ENCODE measurements around the gene FARS2. TPM values are rescaled to one million over a fixed set of nuclear protein-coding genes. Genes with fewer than 3 reads are reported as not detected.

Gene FARS2
- polyA plus RNA-seq, 1 donor (not counting 4 experiments of a cell fraction or from before 2014, with no cell fraction given), result 21.3 TPM

DNA sequence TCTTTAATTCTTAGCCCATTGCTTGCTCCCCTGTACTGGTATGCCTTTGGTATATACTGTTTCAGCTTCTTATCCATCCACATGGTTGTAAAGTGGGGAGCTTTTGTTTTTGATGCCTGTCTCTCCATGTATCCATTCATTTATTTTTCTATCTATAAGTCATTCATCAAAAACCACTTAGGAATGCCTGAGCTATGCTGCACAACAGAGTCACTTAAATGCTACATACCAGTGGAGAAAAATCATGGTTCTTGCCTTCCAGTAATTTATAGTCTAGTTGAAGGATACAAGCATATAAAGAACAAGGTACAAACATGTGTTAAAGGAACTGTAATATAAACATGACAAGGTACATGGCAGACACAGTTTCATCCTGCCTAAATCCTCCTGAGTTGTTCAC is 398.2 kb downstream of the FARS2 start:
- FAIRE-seq, result no peak
- no peaks in the 10 kb centered on the region for H3K79me2 ChIP-seq (ENCODE audit: control insufficient read depth, insufficient read depth, low read length)
- no peak for TF ChIP-seq EZH2 (IDR thresholded peaks at IDR 0.05; ENCODE audit: low read length)
- TF ChIP-seq, protein P1, sequence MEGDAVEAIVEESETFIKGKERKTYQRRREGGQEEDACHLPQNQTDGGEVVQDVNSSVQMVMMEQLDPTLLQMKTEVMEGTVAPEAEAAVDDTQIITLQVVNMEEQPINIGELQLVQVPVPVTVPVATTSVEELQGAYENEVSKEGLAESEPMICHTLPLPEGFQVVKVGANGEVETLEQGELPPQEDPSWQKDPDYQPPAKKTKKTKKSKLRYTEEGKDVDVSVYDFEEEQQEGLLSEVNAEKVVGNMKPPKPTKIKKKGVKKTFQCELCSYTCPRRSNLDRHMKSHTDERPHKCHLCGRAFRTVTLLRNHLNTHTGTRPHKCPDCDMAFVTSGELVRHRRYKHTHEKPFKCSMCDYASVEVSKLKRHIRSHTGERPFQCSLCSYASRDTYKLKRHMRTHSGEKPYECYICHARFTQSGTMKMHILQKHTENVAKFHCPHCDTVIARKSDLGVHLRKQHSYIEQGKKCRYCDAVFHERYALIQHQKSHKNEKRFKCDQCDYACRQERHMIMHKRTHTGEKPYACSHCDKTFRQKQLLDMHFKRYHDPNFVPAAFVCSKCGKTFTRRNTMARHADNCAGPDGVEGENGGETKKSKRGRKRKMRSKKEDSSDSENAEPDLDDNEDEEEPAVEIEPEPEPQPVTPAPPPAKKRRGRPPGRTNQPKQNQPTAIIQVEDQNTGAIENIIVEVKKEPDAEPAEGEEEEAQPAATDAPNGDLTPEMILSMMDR (optimal IDR thresholded peaks at IDR 0.05 in 1 of 3, IDR thresholded peaks at IDR 0.05 in 1 of 3, conservative IDR thresholded peaks at IDR 0.05 in 1 of 3; ENCODE audit: extremely low read depth in 1 of 3, insufficient read depth in 2 of 3, low read length in 3 of 3), result no peak
- dilution Hi-C loops (cut with MboI; ENCODE audit: extremely low pct_ligation_motif_present, low sequenced_read_pairs), result no loop called here
- no peak overlapping the region for H3K4me3 ChIP-seq (ENCODE audit: control insufficient read depth in 2 of 3, extremely low read depth in 1 of 3, insufficient read depth in 2 of 3, low read depth in 1 of 3, low read length in 3 of 3)
- H2AFZ ChIP-seq (ENCODE audit: control insufficient read depth, low read length), result no peak overlapping the region
- H3K27ac ChIP-seq (ENCODE audit: control insufficient read depth, insufficient read depth, low read length), result no peak overlapping the region
- H3K27me3 ChIP-seq (ENCODE audit: control insufficient read depth, extremely low read depth, insufficient read depth, low read length), result no peaks in the 10 kb centered on the region
- DNase-seq (ENCODE audit: low read depth, low spot score), result no peak
- no peaks in the 10 kb centered on the region for H4K20me1 ChIP-seq (ENCODE audit: control insufficient read depth, extremely low read depth, insufficient read depth, low read length)
- H3K4me2 ChIP-seq (ENCODE audit: control insufficient read depth, extremely low read depth, insufficient read depth, low read depth, low read length), result no peak overlapping the region
- H3K4me1 ChIP-seq (ENCODE audit: control insufficient read depth, extremely low read depth, insufficient read depth, low read length), result no peaks in the 10 kb centered on the region
- no peaks in the 10 kb centered on the region for H3K9me1 ChIP-seq (ENCODE audit: control insufficient read depth, extremely low read depth, insufficient read depth, low read length)
- H3K9ac ChIP-seq (ENCODE audit: control insufficient read depth, extremely low read depth, insufficient read depth, low read length), result no peak overlapping the region
- peaks cover 0 to 2% of the 10 kb centered on the region in 2 experiments for H3K36me3 ChIP-seq (ENCODE audit: control insufficient read depth in 2 of 2, extremely low read depth in 1 of 2, insufficient read depth in 2 of 2, low read length in 2 of 2)
- no peaks in the 10 kb centered on the region for H3K9me3 ChIP-seq (ENCODE audit: control insufficient read depth, low read depth, low read length)

DNA sequence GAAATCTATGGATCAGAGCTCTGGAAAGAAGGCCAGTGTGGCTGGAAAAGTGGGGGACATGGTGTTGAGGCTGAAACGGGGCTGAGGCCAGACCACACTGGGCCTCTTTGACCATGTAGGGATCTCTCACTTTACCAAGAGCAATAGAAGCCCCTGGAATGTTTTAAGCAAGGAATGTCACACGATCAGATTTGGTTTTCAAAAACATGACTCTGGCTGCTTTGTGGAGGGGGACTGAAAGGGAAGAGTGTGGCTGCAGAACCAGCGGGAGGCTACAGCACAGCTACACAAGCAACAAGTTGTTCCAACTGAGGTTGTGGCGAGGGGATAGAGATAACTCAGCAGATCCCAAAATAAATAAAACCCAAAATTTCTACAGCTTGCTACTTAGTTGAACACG is 399.5 kb downstream of the FARS2 start:
- H3K27me3 ChIP-seq (ENCODE audit: control insufficient read depth, extremely low read depth, insufficient read depth, low read length), result no peaks in the 10 kb centered on the region
- H3K27ac ChIP-seq (ENCODE audit: control insufficient read depth, insufficient read depth, low read length), result no peak overlapping the region
- no peak overlapping the region for H3K4me2 ChIP-seq (ENCODE audit: control insufficient read depth, extremely low read depth, insufficient read depth, low read depth, low read length)
- H3K9me1 ChIP-seq (ENCODE audit: control insufficient read depth, extremely low read depth, insufficient read depth, low read length), result no peaks in the 10 kb centered on the region
- H3K9ac ChIP-seq (ENCODE audit: control insufficient read depth, extremely low read depth, insufficient read depth, low read length), result no peak overlapping the region
- no peak overlapping the region for H2AFZ ChIP-seq (ENCODE audit: control insufficient read depth, low read length)
- H3K4me3 ChIP-seq (ENCODE audit: control insufficient read depth in 2 of 3, extremely low read depth in 1 of 3, insufficient read depth in 2 of 3, low read depth in 1 of 3, low read length in 3 of 3), result no peak overlapping the region
- H4K20me1 ChIP-seq (ENCODE audit: control insufficient read depth, extremely low read depth, insufficient read depth, low read length), result no peaks in the 10 kb centered on the region
- DNase-seq (ENCODE audit: low read depth, low spot score) (no peak), FAIRE-seq (no peak)
- no peaks in the 10 kb centered on the region for H3K9me3 ChIP-seq (ENCODE audit: control insufficient read depth, low read depth, low read length)
- dilution Hi-C loops (cut with MboI; ENCODE audit: extremely low pct_ligation_motif_present, low sequenced_read_pairs), result no loop called here
- no peak for TF ChIP-seq EZH2 (IDR thresholded peaks at IDR 0.05; ENCODE audit: low read length)
- TF ChIP-seq, protein P1 (optimal IDR thresholded peaks at IDR 0.05 in 1 of 3, IDR thresholded peaks at IDR 0.05 in 1 of 3, conservative IDR thresholded peaks at IDR 0.05 in 1 of 3; ENCODE audit: extremely low read depth in 1 of 3, insufficient read depth in 2 of 3, low read length in 3 of 3), result no peak
- H3K36me3 ChIP-seq (ENCODE audit: control insufficient read depth in 2 of 2, extremely low read depth in 1 of 2, insufficient read depth in 2 of 2, low read length in 2 of 2), result peaks cover 0 to 2% of the 10 kb centered on the region in 2 experiments
- H3K4me1 ChIP-seq (ENCODE audit: control insufficient read depth, extremely low read depth, insufficient read depth, low read length), result no peaks in the 10 kb centered on the region
- H3K79me2 ChIP-seq (ENCODE audit: control insufficient read depth, insufficient read depth, low read length), result no peaks in the 10 kb centered on the region
